WTC11 (cell line): Measurements from ENCODE around the gene KCNC2. TPM values are rescaled to one million over a fixed set of nuclear protein-coding genes. Genes with fewer than 3 reads are reported as not detected.
"Not testable (repeated sequence)": the region's sequence is repeated elsewhere in the genome, so short reads cannot be mapped to it uniquely, and the experiment has no call there.

ENCODE experiments used
- ATAC-seq: fragments of 200-7000 bp; cut with Tn5 transposase; 2 replicates; pipeline ENCODE4 v1.10.0; 2021; ENCODE audit warnings: mild to moderate bottlenecking, moderate library complexity
- CTCF ChIA-PET: fragments of 300-600 bp; sonication (Branson Sonifier 250); formaldehyde crosslinking; loops from one replicate; lab custom pipeline; 2021; ENCODE audit warnings: antibody characterized with exemption; lab: Charles Lee
- POLR2A ChIA-PET: fragments of 350-600 bp; sonication (Branson Sonifier 250); formaldehyde crosslinking; loops from one replicate; lab custom pipeline; 2021; ENCODE audit warnings: antibody characterized with exemption; lab: Charles Lee
- DNase-seq: peaks from one replicate; pipeline ENCODE4 v3.0.0; 2021; ENCODE audit warnings: low spot score
- H3K27ac Mint-ChIP-seq: 2 replicates; pipeline ENCODE4 v1.8.0; 2021; ENCODE audit warnings: mixed read lengths
- H3K27me3 Mint-ChIP-seq: 2 replicates; pipeline ENCODE4 v1.8.0; 2021; ENCODE audit warnings: low read depth, mild to moderate bottlenecking, moderate library complexity, mixed read lengths
- H3K36me3 Mint-ChIP-seq: 2 replicates; pipeline ENCODE4 v1.8.0; 2021; ENCODE audit warnings: mixed read lengths
- H3K4me1 Mint-ChIP-seq: 2 replicates; pipeline ENCODE4 v1.8.0; 2022; ENCODE audit warnings: mixed read lengths
- H3K4me3 Mint-ChIP-seq: 2 replicates; pipeline ENCODE4 v1.8.0; 2021; ENCODE audit warnings: mild to moderate bottlenecking, moderate library complexity, mixed read lengths
- H3K9me3 Mint-ChIP-seq: 2 replicates; pipeline ENCODE4 v1.8.0; 2021; ENCODE audit warnings: mixed read lengths
- ESRRA ChIP-seq: sonication (generic); formaldehyde crosslinking; IDR thresholded peaks from 2 replicates; pipeline ENCODE4 v1.8.1; 2022; ENCODE audit warnings: mild to moderate bottlenecking, missing genetic modification reagents, borderline replicate concordance
- HMGA2 ChIP-seq: fragments of 250-450 bp; sonication (Bioruptor Pico); IDR thresholded peaks from 2 replicates; pipeline ENCODE4 v1.4.0; 2021; ENCODE audit warnings: mild to moderate bottlenecking, moderate library complexity
- IRF2 ChIP-seq: sonication (generic); formaldehyde crosslinking; IDR thresholded peaks from 2 replicates; pipeline ENCODE4 v1.8.0; 2022; ENCODE audit warnings: low read depth, missing genetic modification reagents, borderline replicate concordance
- JUN ChIP-seq: sonication (generic); formaldehyde crosslinking; IDR thresholded peaks from 2 replicates; pipeline ENCODE4 v1.8.0; 2023; ENCODE audit warnings: mild to moderate bottlenecking, missing genetic modification reagents
- NR1H2 ChIP-seq: sonication (generic); formaldehyde crosslinking; IDR thresholded peaks from 2 replicates; pipeline ENCODE4 v1.9.0; 2021; ENCODE audit warnings: mild to moderate bottlenecking, moderate library complexity, missing genetic modification reagents
- NR3C1 ChIP-seq: sonication (generic); formaldehyde crosslinking; conservative IDR thresholded peaks from 2 replicates; pipeline ENCODE4 v1.8.1; 2023; ENCODE audit warnings: low read depth, mild to moderate bottlenecking, missing genetic modification reagents
- TEAD1 ChIP-seq: sonication (generic); formaldehyde crosslinking; IDR thresholded peaks from 2 replicates; pipeline ENCODE4 v1.8.0; 2022; ENCODE audit warnings: mild to moderate bottlenecking, missing genetic modification reagents
- ZNF138 ChIP-seq: sonication (generic); formaldehyde crosslinking; conservative IDR thresholded peaks from 2 replicates; pipeline ENCODE4 v1.8.1; 2022; ENCODE audit warnings: mild to moderate bottlenecking, moderate library complexity, missing genetic modification reagents
- ZNF416 ChIP-seq: fragments of 250-450 bp; sonication (Bioruptor Pico); IDR thresholded peaks from 2 replicates; pipeline ENCODE4 v1.9.0; 2021; ENCODE audit warnings: mild to moderate bottlenecking, inconsistent platforms
- total RNA-seq: library from RNA; stranded (reverse); gene quantifications from 3 replicates; pipeline ENCODE4 v1.2.3, GENCODE V29; 2021
- TF ChIP-seq, protein P1 (sequence below): fragments of 250-450 bp; sonication (Bioruptor Pico); IDR thresholded peaks from 2 replicates; pipeline ENCODE4 v1.9.0; 2021; ENCODE audit warnings: mild to moderate bottlenecking
- TF ChIP-seq, protein P2 (sequence below): sonication (generic); formaldehyde crosslinking; IDR thresholded peaks from 2 replicates; pipeline ENCODE4 v1.8.1; 2023; ENCODE audit warnings: mild to moderate bottlenecking, missing genetic modification reagents
- TF ChIP-seq, protein P3 (sequence below): sonication (generic); formaldehyde crosslinking; IDR thresholded peaks from 2 replicates; pipeline ENCODE4 v1.8.0; 2022; ENCODE audit warnings: mild to moderate bottlenecking, missing genetic modification reagents
- TF ChIP-seq, protein P4 (sequence below): sonication (generic); formaldehyde crosslinking; IDR thresholded peaks from 2 replicates; pipeline ENCODE4 v1.8.1; 2022; ENCODE audit warnings: low read depth, missing genetic modification reagents, borderline replicate concordance
- TF ChIP-seq, protein P5 (sequence below): fragments of 250-450 bp; sonication (Bioruptor Pico); IDR thresholded peaks from 2 replicates; pipeline ENCODE4 v2.1.2; 2022; ENCODE audit warnings: mild to moderate bottlenecking, moderate library complexity
- TF ChIP-seq, protein P6 (sequence below): sonication (generic); formaldehyde crosslinking; IDR thresholded peaks from 2 replicates; pipeline ENCODE4 v1.8.1; 2023; ENCODE audit warnings: mild to moderate bottlenecking, moderate library complexity, missing genetic modification reagents

KCNC2 gene
- total RNA-seq, 1 experiment from 2014 or later: not detected

DNA sequence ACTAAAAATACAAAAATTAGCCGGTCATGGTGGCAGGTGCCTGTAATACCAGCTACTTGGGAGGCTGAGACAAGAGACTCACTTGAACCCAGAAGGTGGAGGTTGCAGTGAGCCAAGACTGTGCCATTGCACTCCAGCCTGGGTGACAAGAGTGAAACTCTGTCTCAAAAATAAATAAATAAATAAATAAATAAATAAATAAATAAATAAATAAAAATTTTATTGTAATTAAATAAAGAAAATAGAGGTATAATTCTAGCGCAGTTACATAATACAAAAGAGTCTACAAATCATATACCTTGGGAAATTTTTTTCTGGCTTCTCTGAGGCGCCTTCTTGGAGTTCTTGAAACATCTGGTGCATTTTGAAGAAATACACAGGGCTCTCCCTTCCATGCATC, 23.8 kb downstream of the KCNC2 start:
- not testable (repeated sequence) for ATAC-seq, H3K4me1 Mint-ChIP-seq, H3K4me3 Mint-ChIP-seq, DNase-seq, H3K27me3 Mint-ChIP-seq, H3K36me3 Mint-ChIP-seq
- TF ChIP-seq HMGA2: peak; percentile 64; the same call in 1 of the 2 replicates
- TF ChIP-seq, all 79 proteins: peak for 1; not testable (repeated sequence) for 78
- H3K9me3 Mint-ChIP-seq, POLR2A ChIA-PET, CTCF ChIA-PET, H3K27ac Mint-ChIP-seq: not testable (repeated sequence)

DNA sequence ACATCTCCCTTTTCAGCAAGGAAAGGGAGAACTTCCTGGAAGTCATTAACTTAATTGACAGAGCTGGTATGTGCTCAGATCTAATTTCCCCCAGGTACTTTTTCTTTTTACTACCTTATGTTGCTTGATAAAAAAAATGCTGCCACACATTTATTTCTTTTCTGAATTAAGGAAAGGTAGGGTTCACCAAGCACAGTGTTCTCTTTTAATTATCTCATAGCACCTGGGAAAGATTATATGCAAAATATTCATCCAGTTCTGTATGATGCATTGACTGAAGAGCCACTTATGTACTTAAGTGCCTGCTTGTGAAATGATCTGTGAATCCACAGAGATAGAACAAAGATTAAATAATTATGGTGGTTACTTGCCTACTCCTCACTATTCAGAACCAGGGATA, 25.1 kb downstream of the KCNC2 start:
- H3K4me3 Mint-ChIP-seq: no peak overlapping the region
- no peaks in the 10 kb centered on the region for H3K4me1 Mint-ChIP-seq
- no peaks in the 10 kb centered on the region for H3K9me3 Mint-ChIP-seq
- no peak for DNase-seq
- H3K27me3 Mint-ChIP-seq: no peaks in the 10 kb centered on the region
- ChIA-PET POLR2A (no interaction called here), CTCF (no interaction called here)
- no peak for ATAC-seq
- TF ChIP-seq TEAD1 (CRISPR knock-in tag) (no peak), IRF2 (no peak), NR1H2 (CRISPR knock-in tag) (no peak), ESRRA (CRISPR knock-in tag) (no peak), NR3C1 (CRISPR knock-in tag) (no peak)
- TF ChIP-seq, protein P1, sequence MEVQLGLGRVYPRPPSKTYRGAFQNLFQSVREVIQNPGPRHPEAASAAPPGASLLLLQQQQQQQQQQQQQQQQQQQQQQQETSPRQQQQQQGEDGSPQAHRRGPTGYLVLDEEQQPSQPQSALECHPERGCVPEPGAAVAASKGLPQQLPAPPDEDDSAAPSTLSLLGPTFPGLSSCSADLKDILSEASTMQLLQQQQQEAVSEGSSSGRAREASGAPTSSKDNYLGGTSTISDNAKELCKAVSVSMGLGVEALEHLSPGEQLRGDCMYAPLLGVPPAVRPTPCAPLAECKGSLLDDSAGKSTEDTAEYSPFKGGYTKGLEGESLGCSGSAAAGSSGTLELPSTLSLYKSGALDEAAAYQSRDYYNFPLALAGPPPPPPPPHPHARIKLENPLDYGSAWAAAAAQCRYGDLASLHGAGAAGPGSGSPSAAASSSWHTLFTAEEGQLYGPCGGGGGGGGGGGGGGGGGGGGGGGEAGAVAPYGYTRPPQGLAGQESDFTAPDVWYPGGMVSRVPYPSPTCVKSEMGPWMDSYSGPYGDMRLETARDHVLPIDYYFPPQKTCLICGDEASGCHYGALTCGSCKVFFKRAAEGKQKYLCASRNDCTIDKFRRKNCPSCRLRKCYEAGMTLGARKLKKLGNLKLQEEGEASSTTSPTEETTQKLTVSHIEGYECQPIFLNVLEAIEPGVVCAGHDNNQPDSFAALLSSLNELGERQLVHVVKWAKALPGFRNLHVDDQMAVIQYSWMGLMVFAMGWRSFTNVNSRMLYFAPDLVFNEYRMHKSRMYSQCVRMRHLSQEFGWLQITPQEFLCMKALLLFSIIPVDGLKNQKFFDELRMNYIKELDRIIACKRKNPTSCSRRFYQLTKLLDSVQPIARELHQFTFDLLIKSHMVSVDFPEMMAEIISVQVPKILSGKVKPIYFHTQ (CRISPR knock-in tag): no peak
- TF ChIP-seq, protein P2, sequence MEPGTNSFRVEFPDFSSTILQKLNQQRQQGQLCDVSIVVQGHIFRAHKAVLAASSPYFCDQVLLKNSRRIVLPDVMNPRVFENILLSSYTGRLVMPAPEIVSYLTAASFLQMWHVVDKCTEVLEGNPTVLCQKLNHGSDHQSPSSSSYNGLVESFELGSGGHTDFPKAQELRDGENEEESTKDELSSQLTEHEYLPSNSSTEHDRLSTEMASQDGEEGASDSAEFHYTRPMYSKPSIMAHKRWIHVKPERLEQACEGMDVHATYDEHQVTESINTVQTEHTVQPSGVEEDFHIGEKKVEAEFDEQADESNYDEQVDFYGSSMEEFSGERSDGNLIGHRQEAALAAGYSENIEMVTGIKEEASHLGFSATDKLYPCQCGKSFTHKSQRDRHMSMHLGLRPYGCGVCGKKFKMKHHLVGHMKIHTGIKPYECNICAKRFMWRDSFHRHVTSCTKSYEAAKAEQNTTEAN: no peak
- H3K27ac Mint-ChIP-seq: no peak overlapping the region
- no peaks in the 10 kb centered on the region for H3K36me3 Mint-ChIP-seq

DNA sequence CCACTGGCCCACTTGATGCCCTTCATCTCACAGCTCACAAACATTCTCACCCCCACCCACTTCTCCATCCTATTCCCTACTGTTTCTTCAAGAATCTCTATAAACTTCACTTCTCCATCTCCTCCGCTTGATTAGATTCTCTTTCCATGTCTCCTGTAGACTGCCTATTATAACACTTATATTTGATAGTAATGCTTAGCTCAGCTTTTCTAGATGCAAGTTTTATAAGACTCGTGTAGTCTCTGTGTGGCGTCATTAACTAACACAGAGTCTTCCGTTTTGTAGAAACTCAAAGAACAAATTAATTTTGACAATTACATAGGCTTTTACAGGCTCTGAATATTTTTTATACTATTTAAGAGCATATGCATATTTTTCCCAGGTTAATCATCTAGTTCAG, 25.7 kb downstream of the KCNC2 start:
- Mint-ChIP-seq H3K4me1 (no peaks in the 10 kb centered on the region), H3K27ac (no peak overlapping the region), H3K27me3 (no peaks in the 10 kb centered on the region), H3K4me3 (no peak overlapping the region), H3K9me3 (no peaks in the 10 kb centered on the region), H3K36me3 (no peaks in the 10 kb centered on the region)
- DNase-seq (no peak), ATAC-seq (no peak)
- CTCF ChIA-PET: no interaction called here
- no peak for TF ChIP-seq JUN (CRISPR knock-in tag)
- POLR2A ChIA-PET: no interaction called here

DNA sequence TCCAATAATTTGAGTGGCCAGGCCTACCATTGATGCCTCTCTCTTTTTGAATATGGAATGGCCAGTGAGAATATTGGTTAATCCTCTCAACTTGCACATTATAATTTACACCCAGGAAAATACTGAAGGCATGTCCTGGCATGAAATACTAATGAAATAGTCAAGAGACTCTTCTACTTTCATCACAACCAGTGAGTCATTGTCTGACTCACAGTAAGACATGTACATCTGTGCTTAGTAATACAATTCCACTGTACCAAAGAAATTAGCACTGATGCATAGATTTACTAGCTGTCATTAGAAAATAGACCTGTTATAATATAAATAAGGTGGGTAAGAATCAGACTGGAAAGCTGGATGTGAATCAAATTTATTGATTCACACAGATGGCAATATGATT, 31.6 kb downstream of the KCNC2 start:
- Mint-ChIP-seq H3K9me3 (no peaks in the 10 kb centered on the region), H3K36me3 (no peaks in the 10 kb centered on the region), H3K27ac (no peak overlapping the region), H3K4me1 (no peaks in the 10 kb centered on the region), H3K4me3 (no peak overlapping the region), H3K27me3 (no peaks in the 10 kb centered on the region)
- DNase-seq: no peak
- ATAC-seq: no peak
- CTCF ChIA-PET: no interaction called here
- POLR2A ChIA-PET: no interaction called here
- TF ChIP-seq, protein P3, sequence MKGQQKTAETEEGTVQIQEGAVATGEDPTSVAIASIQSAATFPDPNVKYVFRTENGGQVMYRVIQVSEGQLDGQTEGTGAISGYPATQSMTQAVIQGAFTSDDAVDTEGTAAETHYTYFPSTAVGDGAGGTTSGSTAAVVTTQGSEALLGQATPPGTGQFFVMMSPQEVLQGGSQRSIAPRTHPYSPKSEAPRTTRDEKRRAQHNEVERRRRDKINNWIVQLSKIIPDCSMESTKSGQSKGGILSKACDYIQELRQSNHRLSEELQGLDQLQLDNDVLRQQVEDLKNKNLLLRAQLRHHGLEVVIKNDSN (CRISPR knock-in tag): no peak
- no peak for TF ChIP-seq ZNF416 (CRISPR knock-in tag)
- TF ChIP-seq ZNF138: no peak
- TF ChIP-seq HMGA2: no peak
- TF ChIP-seq, protein P4, sequence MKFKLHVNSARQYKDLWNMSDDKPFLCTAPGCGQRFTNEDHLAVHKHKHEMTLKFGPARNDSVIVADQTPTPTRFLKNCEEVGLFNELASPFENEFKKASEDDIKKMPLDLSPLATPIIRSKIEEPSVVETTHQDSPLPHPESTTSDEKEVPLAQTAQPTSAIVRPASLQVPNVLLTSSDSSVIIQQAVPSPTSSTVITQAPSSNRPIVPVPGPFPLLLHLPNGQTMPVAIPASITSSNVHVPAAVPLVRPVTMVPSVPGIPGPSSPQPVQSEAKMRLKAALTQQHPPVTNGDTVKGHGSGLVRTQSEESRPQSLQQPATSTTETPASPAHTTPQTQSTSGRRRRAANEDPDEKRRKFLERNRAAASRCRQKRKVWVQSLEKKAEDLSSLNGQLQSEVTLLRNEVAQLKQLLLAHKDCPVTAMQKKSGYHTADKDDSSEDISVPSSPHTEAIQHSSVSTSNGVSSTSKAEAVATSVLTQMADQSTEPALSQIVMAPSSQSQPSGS (CRISPR knock-in tag): no peak
- TF ChIP-seq, protein P5, sequence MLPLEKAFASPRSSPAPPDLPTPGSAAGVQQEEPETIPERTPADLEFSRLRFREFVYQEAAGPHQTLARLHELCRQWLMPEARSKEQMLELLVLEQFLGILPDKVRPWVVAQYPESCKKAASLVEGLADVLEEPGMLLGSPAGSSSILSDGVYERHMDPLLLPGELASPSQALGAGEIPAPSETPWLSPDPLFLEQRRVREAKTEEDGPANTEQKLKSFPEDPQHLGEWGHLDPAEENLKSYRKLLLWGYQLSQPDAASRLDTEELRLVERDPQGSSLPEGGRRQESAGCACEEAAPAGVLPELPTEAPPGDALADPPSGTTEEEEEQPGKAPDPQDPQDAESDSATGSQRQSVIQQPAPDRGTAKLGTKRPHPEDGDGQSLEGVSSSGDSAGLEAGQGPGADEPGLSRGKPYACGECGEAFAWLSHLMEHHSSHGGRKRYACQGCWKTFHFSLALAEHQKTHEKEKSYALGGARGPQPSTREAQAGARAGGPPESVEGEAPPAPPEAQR (CRISPR knock-in tag): no peak
- TF ChIP-seq, protein P6, sequence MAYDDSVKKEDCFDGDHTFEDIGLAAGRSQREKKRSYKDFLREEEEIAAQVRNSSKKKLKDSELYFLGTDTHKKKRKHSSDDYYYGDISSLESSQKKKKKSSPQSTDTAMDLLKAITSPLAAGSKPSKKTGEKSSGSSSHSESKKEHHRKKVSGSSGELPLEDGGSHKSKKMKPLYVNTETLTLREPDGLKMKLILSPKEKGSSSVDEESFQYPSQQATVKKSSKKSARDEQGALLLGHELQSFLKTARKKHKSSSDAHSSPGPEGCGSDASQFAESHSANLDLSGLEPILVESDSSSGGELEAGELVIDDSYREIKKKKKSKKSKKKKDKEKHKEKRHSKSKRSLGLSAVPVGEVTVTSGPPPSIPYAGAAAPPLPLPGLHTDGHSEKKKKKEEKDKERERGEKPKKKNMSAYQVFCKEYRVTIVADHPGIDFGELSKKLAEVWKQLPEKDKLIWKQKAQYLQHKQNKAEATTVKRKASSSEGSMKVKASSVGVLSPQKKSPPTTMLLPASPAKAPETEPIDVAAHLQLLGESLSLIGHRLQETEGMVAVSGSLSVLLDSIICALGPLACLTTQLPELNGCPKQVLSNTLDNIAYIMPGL (CRISPR knock-in tag): no peak
- TF ChIP-seq, all 79 proteins: peak for 0
